NCI-H460 (cell line): ENCODE measurements around the gene KCNAB1. TPM values are rescaled to one million over a fixed set of nuclear protein-coding genes. Genes with fewer than 3 reads are reported as not detected.

ENCODE experiments used
- DNase-seq: peaks from one replicate; pipeline ENCODE4 v3.0.0-alpha.2; 2016; ENCODE audit warnings: low read depth; ENCODE audit errors: extremely low read depth
- total RNA-seq: library from RNA; depleted of rRNA; stranded (reverse); fragments of >200 nt; shearing (Covaris generic); gene quantifications from 2 replicates; pipeline ENCODE4 v1.2.3, GENCODE V29; 2014

Gene KCNAB1
- total RNA-seq, 1 experiment from 2014 or later: not detected

GRCh38 chr3:156432563-156432962 lies 312.2 kb downstream of the KCNAB1 start:
- DNase-seq: no peak

- no peak for DNase-seq
Observed at GRCh38 chr3:156433138-156433537, 312.8 kb downstream of the KCNAB1 start.

GRCh38 chr3:156433910-156434309 lies 313.5 kb downstream of the KCNAB1 start:
- no peak for DNase-seq

DNA sequence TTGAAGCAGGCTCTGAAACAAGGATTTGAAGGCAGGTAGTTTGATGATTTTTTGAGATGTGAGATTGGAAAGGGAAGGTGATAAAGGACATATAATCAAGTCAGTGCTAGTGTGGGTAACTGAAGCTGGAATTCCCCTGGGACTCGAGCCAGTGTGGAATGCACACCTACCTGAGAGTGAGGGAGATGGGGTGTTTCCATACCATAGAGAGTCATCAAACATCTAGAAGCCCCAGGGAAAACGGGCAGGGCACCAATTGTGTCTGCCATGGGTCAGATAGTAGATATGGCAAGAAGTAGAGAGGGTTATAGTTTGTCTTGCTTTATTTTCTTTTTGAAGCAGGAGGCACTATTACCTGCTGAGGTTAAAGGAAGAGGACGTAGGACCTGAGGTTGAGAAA lies 314.5 kb downstream of the KCNAB1 start:
- DNase-seq: no peak

- DNase-seq: no peak
Observed at GRCh38 chr3:156443079-156443478, 322.7 kb downstream of the KCNAB1 start.

DNA sequence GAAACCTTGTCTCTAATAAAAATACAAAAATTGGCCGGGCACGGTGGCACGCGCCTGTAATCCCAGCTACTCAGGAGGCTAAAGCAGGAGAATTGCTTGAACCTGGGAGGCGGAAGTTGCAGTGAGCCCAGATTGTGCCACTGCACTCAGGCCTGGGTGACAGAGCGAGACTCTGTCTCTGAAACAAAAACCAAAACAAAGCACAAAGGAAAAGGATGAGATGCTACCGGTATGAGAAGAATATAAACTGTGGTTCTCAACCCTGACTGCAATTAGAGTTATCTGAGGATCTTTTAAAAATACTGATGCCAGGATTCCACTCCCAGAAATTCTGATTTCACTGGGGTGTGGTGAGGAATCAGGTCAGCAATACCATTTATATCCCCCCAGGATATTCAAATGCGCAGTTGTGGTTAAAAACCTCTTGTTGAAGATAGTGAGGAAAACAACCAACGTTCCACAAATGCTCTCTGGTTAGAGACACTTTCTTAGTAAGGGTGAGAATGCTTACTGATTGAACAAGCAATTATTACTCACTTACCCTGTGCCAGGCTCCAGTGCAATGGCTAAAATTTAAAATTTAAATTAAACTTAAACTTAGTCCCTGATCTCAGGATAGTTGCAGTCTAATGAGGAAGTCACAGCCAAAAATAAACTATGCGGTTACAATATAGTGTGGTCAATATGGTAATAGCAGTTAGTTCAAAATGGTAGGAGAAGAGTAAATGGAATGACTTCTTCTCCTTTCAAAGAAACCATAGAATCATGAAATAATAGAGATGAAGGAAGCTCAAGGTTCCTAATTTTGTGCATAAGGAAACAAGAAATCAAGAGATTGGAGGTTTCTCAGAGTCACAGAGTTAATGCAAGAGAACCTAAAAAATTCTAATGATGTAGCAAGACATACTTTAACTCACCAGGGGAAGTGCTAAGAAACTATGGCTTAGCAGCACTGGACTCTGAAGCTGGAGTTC lies 325.0 kb downstream of the KCNAB1 start:
- DNase-seq: no peak

DNA sequence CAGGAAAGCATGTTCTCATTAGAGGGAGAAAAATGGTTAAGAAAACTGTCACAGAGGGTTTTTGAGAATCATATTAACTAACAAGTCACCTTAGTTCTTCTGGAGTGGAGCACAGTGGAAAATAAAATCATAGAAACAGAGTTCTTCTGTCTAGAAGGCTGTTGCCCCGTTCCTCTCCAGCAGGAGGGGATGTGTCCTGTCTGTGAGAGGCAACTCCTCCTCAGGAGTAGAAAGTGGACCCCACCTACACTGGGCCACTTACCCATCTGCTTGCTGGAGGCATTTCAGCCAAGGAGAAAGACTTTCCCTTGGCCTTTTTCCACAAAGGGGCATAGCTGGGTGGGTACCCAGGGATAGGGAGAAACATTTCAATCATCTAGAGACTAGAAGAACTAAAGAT lies 327.9 kb downstream of the KCNAB1 start:
- DNase-seq: no peak

DNA sequence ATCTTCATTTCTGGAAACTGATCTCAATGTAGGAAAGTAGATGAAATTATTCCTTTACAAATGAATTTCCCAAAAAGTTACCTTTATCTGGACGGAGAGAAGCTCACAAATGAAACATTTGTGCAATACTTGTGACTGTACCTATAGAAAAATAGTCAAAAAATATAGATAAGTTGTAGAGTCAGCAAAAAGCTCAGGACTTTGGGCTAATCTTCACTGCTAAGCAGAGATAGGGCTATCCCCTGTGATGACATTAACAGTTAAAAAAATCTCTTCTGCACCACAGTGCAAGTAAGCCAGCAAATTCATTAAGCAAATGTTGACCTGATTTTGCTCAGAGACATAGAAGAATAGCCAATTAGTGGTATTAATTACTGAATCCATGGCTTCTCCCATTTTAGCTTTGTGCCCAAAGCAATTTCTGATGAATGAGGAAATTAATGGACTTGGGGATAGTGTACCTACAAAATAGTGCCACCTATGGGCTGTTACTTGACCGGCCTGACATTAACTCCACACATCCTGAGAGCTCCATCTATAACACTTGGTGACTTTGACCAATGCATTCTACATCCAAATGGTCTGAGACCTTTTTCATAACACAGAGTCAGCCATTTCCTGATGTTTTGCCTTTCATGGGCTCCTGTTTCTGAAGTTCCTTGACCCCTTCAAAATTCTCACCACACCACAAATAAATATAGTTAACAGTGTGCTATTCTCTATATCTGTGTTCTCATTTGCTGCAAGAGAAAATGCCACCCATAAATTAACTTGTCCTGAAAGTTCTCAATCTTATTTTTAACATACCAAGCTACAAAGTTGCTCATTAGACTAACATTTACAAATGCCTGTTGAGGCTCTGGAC lies 329.6 kb downstream of the KCNAB1 start:
- peak; percentile 17 for DNase-seq

DNA sequence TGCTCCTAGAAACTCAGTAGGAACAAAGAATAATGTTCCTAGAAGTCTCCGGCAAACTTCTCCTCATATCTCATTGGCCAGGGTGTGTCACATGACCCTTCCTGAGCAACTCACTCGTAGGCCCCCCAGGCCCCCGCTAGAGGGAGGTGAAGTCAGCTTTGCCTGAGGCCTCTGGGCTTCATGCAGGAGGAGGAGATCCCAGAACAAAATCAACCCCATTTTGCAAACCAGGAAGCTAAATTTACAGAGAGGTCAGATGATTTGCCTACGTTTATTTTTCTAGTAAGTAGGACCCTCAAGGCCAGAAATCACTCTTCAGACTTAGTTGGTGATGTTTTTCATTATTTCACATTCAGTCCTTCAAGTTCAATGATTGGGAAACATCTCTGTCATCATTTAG lies 335.5 kb downstream of the KCNAB1 start:
- no peak for DNase-seq

DNA sequence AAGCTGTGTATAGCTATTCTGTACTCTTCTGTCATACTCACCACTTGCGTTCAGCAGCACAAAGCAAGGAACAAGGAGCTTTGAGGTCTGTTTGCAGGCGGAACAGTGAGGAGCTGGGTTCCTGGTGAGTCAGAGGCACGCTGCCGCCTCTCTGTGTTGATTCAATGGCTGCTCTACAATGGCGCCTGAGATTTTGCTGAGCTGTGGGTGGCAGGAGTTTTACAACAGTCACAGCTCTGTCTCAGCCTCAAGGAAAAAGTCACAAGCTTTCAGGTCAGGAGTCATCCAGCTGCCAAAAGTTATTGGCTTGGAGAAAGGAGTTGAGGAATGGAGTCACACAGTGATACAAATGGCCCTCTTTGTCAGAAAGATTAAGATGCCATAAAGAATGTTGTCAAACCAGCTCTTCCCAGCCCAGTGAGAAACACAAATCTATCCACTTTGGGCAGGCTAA lies 336.4 kb downstream of the KCNAB1 start:
- peak; percentile 4 for DNase-seq

DNA sequence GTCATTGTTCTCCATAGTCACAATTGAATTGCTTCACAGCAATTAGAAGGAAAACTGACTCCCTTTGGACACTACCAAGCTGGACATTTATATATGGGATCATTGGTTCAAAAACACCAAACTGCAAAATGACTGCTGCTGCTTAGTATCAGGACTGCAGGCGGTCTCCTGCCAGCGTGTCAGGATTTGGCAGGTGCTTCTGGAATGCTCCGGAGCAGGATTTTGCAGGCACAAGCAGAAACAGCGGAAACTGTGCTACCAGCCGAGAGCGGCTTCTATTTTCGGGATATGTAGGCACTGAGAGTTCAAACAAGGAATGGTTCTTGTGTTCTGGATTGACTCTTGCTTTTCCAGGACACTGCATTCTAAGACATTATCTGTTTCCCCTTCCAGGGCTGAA lies 339.1 kb downstream of the KCNAB1 start:
- no peak for DNase-seq

DNA sequence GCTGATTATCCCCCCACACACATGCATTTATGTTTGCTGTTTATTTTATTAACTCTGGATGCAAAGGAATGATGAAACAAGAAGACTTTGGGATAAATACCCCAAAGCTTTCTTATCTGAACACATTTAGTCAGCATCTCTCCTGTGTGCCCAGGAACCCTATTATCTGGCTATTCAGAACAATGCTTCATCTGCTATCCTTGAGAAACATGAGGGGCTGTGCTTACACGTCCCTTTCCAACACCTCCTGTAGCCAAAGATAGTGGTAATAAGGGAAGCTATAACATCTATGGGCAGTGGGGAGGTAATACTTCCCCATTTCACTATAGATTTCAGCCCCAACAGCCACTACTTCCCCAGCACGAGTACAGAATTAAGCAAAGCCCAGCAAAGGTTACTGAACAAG lies 339.8 kb downstream of the KCNAB1 start:
- no peak for DNase-seq

DNA sequence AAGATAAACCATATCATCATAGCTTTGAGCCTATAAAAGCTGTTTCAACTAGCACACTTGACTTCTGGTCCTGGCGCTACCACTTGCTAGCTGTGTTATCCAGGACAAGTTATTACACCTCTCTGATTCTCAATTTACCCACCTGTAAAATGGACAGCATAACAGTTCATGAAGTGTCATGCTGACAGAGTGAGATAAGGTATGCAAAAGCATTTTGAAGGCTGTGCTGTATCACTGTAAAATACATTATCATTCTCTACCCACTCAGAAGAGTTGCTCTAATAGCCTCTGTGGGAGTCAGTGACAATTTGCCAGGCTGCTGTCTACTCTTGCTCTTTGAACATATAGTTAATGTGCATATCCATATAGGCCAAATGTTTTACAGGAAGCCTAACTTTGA lies 341.5 kb downstream of the KCNAB1 start:
- DNase-seq: no peak

GRCh38 chr3:156463123-156463522 lies 342.7 kb downstream of the KCNAB1 start:
- DNase-seq: no peak

GRCh38 chr3:156465194-156465593 lies 344.8 kb downstream of the KCNAB1 start:
- DNase-seq: no peak

DNA sequence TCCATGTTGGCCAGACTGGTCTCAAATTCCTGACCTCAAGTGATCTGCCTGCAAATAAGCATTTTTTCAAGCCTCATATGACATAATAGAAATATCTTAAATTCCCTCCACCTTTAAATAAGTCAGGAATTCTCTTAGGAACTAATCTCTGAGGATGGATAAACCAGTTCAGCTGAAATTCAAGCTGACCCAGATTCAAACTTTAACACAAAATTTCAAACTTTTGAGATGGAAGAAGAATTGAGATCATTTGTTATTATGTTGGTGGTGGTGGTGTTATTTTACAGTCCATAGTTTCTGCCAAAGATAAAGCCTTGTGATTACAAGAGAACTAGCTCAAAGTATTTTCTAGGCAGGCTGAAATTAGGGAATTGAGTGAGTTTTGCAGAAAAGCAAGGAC lies 349.1 kb downstream of the KCNAB1 start:
- no peak for DNase-seq

DNA sequence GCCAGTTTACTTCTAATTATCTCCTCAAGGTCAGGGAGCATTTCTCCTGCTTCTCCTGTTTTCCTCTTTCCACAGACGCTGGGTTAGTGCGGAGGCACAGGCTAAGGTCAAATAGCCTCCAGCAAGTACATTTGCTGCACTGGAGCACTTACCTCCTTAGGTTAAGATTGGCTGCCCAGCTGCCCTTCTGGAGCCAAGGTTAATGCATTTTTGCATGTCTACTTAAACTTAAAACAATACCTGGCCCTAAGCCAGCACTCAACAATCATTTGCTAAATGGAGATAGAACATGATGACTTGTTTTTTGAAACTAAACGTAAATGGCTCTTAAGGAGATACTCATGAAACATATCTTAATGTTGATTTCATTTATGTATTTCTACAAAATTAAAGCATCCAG lies 351.1 kb downstream of the KCNAB1 start:
- no peak for DNase-seq

DNA sequence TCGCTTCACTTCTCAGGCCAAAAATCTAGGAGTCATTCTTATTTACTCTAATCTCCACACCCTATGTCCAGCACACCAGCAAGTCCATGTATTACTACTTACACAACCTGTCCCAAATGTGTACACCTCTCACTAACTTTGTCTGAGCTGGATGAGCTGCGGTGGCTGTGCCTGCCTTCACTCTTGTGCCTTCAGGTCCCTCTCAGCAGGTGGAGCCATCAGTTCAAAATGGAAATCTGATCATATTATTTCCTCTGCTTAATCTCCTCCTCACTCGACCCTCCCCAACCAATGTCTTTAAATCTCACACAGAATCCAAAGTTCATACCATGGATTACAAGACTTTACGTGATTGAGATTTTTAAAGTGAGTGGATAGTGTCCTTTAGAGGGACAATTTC lies 351.8 kb downstream of the KCNAB1 start:
- no peak for DNase-seq

GRCh38 chr3:156472684-156473083 lies 352.3 kb downstream of the KCNAB1 start:
- no peak for DNase-seq

DNA sequence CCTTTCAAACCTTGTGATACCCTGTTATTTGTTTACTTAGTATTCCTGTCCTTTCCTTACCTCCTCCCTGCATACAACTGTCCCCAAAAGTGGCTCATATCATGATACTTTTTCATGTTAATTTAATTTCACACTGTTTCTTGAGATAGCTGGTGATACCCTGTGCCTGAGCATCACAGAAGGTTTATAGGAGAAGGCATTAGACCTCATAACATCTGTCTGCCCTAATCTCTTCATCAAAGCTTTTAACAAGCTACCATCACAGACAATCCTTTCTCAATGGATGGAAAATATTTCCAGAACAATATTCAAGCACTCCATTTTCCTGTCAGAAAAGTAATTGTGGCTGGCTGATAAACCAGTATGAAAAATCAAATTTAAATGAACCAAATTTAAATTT lies 353.0 kb downstream of the KCNAB1 start:
- DNase-seq: no peak

DNA sequence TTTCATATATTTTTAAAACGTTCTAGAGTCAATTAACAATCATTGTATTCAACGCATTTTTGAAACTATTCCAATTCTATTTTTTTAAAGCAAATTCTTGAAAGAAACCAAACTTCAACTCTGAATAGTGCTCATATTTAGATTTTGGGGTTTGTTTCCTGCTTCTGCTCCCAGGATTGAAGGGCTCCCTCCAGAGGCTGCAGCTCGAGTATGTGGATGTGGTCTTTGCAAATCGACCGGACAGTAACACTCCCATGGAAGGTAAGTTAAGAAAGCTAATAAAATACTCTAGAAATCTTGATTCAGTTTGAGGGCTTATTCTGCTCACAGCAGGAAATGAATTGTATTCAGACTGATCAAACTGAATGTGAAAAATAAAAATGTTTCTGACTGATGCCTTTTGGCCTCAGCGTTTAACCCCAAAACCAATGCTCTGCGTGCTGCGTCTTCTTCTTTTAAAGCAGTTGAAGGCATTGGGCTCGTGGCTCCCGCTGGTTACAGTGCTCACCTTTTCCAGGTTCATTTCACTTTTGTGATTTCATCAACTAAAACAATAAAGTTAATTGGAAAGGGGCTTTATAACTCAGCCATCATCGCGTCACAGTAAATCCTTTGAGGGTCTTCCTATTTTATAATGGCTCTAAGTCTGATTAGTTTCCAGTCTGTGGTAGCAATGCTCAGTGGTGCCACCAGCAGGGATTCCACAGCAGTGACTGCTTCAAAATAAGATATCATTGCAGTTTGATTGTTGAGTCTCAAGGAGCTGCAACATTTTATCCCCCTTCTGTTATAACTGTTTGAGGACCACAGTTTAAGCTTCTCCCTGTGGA lies 354.4 kb downstream of the KCNAB1 start:
- no peak for DNase-seq
